Measurements from ENCODE around the gene FBXW9.

Gene FBXW9

DNA sequence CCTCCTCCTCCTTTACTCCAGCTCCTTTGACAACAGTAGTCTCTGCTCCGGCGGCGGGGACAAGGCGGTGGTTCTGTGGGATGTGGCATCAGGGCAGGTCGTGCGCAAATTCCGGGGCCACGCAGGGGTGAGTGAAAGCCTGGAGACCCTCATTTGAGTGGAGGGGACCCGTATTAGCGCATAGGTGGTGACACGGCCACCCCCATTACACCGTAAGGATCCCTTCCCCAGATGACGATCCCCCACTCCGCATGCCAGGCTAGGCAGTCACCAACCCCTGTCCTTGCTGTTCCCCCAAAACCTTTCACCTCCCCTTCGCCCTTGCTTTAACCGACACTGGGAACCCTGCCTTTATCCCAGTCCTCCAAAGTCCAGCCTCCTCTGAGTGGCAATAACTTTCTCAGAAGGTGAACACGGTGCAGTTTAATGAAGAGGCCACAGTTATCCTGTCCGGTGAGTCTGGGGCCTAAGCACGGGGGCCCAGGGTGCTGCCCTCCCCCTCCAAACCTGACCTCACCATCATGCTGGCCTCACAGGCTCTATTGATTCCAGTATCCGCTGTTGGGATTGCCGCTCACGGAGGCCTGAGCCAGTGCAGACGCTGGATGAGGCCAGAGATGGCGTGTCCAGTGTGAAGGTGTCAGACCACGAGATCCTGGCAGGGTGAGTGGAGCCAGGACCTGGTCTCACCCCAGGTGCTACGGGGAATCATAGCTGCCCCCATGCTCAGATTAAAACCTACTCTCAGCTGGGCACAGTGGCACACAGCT is 26.1 kb downstream of the FBXW9 start:
- no peak for TF ChIP-seq CTCF (IDR thresholded peaks at IDR 0.05)
- Histone ChIP-seq H3K27me3 (no peaks in the 10 kb centered on the region), H3K4me3 (ENCODE audit: low read depth in 1 of 2, low read length in 1 of 2) (peak overlapping the region; percentile 85 to 95), H3K4me1 (ENCODE audit: control insufficient read depth in 1 of 2, insufficient read depth in 1 of 2, low read depth in 1 of 2, low read length in 1 of 2) (peaks cover 42 to 45% of the 10 kb centered on the region in 2 experiments), H3K36me3 (peaks cover 31% of the 10 kb centered on the region), H3K27ac (peak overlapping the region; percentile 97), H3K9me3 (no peaks in the 10 kb centered on the region)

DNA sequence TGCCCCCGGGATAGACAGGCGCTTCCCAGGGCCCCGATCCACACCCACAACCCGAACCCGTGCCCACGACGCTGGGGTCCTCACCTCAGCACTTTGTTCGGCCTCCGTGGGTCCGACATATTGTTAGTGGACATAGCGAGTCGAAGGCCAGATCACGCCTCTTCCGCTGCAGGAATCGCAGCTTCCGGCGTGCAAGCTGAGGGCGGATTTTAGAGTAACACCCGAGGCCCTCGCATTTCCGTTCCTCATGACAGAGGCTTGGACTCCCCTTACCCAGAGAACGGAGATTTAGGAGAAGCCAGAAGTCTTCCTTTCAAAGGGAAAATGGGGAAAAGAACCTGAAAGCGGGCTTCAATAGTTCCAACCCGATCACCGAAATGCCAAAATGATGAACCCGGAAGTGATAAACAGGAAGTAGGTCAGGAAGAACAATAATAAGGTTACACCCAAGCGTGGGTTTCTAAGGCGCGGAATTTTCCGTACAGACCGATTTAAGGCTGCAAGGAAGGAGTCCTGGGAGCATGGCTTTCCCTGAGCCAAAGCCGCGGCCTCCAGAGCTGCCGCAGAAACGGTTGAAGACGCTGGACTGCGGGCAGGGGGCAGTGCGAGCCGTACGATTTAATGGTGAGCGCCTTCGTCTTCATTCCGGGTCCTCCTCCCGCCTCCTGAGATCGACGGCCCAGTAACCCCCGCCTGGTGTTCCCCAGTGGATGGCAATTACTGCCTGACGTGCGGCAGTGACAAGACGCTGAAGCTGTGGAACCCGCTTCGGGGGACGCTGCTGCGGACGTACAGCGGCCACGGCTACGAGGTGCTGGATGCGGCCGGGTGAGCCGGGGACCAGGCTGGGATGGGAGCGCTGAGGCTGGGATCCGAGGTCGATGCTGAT is 26.9 kb downstream of the FBXW9 start:
- peak; percentile 12 for TF ChIP-seq CTCF (IDR thresholded peaks at IDR 0.05)
- Histone ChIP-seq H3K4me1 (ENCODE audit: control insufficient read depth in 1 of 2, insufficient read depth in 1 of 2, low read depth in 1 of 2, low read length in 1 of 2) (peaks cover 50 to 54% of the 10 kb centered on the region in 2 experiments), H3K27me3 (no peaks in the 10 kb centered on the region), H3K36me3 (peaks cover 30% of the 10 kb centered on the region), H3K4me3 (ENCODE audit: low read depth in 1 of 2, low read length in 1 of 2) (peak overlapping the region; percentile 85 to 95), H3K9me3 (no peaks in the 10 kb centered on the region), H3K27ac (peak overlapping the region; percentile 97)

GRCh38 chr19:12668932-12669269 is 27.5 kb downstream of the FBXW9 start:
- peaks cover 55 to 60% of the 10 kb centered on the region in 2 experiments for H3K4me1 ChIP-seq (ENCODE audit: control insufficient read depth in 1 of 2, insufficient read depth in 1 of 2, low read depth in 1 of 2, low read length in 1 of 2)

GRCh38 chr19:12668346-12668745 is 28.1 kb downstream of the FBXW9 start:
- Histone ChIP-seq H3K36me3 (peaks cover 32% of the 10 kb centered on the region), H3K27ac (peak overlapping the region; percentile 97), H3K4me3 (ENCODE audit: low read depth in 1 of 2, low read length in 1 of 2) (peak overlapping the region; percentile 85 to 95), H3K4me1 (ENCODE audit: control insufficient read depth in 1 of 2, insufficient read depth in 1 of 2, low read depth in 1 of 2, low read length in 1 of 2) (peaks cover 55 to 63% of the 10 kb centered on the region in 2 experiments), H3K9me3 (no peaks in the 10 kb centered on the region), H3K27me3 (no peaks in the 10 kb centered on the region)
- TF ChIP-seq CTCF (IDR thresholded peaks at IDR 0.05), result no peak

More at GRCh38 chr19:12668932-12669269, 27.5 kb downstream of the FBXW9 start:
- Histone ChIP-seq H3K4me3 (ENCODE audit: low read depth in 1 of 2, low read length in 1 of 2) (peak overlapping the region; percentile 85 to 95), H3K9me3 (no peaks in the 10 kb centered on the region), H3K27ac (peak overlapping the region; percentile 97), H3K36me3 (peaks cover 30% of the 10 kb centered on the region), H3K27me3 (no peaks in the 10 kb centered on the region)
- TF ChIP-seq CTCF (IDR thresholded peaks at IDR 0.05), result no peak

GRCh38 chr19:12667731-12668302 is 28.6 kb downstream of the FBXW9 start:
- peaks cover 55 to 63% of the 10 kb centered on the region in 2 experiments for H3K4me1 ChIP-seq (ENCODE audit: control insufficient read depth in 1 of 2, insufficient read depth in 1 of 2, low read depth in 1 of 2, low read length in 1 of 2)
- peaks cover 34% of the 10 kb centered on the region for H3K36me3 ChIP-seq
- no peaks in the 10 kb centered on the region for H3K9me3 ChIP-seq
- H3K4me3 ChIP-seq (ENCODE audit: low read depth in 1 of 2, low read length in 1 of 2), result peak overlapping the region in 1 of 2 experiments; percentile 85
- no peaks in the 10 kb centered on the region for H3K27me3 ChIP-seq
- no peak for TF ChIP-seq CTCF (IDR thresholded peaks at IDR 0.05)
- H3K27ac ChIP-seq, result no peak overlapping the region

Data from neutrophil (primary cell).